SHP77 (cell line): ENCODE data around the gene UCN.
A peak's percentile ranks its signal among the peaks of the same experiment; 100 is the strongest.
"Not testable (repeated sequence)": the region's sequence is repeated elsewhere in the genome, so short reads cannot be mapped to it uniquely, and the experiment has no call there.

Source experiments
- DNase-seq, 2 experiments: peaks; one replicate each; lab custom pipeline; 2025; lab: John Stamatoyannopoulos, UW

The UCN gene

DNA sequence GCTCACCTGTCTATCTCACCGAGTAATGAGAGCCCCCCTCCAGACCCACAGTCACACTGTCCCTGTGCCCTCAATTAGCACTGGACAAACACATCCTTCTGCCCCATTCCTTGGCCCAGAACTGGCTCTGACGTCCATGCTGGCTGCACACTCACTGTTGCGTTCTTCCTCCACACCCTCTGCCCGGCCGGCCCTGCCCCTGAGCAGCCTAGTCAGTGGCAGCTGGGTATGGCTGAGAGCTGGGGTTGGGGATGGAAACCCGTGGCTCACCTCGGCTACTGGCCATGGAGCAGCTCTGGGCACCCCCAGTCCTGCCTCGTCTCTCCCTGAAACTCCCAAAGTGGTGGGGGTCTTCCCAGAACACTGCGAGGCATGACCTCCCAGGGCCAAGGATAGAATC lies 6.5 kb upstream of the UCN start:
- no peak for DNase-seq

DNA sequence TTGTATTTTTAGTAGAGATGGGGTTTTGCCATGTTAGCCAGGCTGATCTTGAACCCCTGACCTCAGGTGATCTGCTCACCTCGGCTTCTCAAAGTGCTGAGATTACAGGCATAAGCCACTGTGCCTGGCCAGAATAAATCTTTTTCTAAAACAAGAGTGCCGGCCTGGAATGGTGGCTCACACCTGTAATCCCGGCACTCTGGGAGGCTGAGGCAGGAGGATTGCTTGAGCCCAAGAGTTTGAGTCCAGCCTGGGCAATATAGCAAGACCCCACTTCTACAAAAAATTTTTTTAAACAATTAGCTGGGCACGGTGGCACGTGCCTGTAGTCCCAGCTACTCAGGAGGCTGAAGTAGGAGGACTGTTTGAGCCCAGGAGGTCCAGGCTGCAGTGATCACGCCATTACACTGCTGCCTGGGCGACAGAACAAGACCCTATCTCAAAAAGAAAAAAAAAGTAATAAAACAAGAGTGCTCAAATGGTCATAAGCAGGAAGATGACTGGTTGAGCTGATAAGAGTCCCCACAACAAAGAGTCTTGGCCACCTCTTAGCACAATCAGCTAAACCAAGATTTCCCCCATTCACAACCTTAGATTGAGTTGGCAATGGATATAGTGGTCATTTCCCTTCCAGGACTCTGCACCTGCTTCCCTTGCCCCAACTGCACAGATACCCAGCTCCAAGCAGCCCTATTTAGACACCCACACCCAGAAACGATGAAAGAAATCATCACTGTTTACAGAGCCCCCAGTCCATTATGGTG lies 5.8 kb upstream of the UCN start:
- no peak for DNase-seq

DNA sequence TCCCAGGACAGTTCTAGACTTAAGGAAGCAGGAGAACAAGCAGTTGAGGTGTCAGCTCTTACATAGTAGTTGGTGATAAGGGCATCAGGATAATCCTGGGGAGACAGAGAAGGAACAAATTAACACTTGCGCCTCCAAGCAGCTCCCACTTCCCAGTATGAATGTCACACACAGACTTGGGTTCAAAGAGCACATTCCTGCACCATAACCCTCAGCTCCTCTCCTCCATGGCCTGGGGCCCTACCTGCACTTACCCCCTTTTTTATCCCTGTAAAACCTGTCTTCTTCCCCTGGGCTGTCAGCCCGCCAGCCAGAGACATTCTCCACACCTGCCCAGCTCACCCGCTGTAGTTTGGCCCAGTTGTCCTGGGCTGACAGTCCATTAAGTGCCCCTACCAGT lies 3.9 kb upstream of the UCN start:
- no peak for DNase-seq

DNA sequence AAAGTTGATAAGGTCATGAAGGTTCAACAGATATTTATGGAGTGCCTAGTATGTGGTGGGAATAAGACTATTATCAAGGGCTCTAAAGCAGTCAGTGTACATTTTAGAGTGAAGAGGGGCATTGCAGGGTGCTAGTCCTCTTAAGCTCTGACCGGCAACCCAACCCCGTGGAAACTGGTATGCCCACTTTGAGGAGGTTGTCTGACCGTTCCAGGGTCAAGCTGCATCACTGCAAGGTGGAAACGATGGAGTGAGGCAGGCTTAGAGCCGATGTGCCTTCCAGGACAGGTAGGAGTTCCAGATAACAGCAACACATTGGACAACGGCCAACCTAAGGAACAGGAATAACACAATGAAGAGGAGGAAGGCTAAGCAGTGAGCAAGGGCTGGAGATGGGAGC lies 1.4 kb upstream of the UCN start:
- DNase-seq: no peak

DNA sequence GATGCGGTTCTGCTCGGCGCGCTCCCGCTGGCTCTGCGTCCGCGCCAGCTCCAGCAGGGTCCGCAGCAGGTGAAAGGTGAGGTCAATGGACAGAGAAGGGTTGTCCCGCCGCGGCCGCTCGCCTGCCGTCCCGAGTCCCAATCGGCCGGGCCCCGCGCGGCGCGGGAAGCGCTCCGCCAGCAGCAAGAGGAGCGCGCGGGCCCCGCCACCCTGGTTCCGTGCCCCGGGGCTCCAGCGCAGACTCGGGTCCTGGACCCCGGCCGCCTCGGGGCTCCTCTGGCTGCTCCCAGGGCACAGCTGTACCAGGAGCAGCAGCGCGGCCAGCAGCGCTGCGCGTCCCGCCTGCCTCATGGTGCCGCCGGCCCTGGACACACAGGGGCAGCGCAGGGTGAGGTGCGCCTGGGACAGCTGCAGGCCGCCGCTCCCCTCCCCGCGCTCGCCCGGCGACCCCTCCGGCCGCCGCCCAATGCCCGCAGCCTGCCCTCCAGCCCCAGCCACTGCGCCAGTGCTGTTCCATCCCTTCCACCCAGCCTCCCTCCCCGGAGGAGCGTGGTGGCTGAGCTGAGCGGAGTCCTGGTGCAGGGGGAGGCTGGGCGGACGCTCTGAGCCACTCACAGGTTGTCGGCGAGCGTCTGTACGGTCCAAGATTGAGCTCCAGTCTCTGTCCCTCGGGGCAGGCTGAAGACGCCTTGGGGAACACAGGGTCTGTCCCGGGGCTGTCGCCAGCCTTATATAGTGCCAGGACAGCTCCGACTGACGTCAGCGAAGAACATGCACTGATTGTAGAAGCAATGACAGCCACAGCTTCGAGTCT lies 493 bp downstream of the UCN start:
- no peak for DNase-seq

DNA sequence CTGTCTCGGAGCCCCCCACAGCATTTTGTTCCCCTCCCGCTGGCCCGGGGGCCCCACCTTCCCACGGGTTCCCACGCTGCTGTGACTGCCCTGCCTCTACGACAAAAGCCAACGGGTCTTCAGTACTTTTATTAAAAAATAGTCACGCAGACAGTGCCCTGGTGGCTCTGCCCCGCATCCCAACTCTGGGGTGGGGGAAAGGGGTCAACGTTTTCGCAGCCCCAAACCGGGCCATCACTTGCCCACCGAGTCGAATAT lies 1.0 kb downstream of the UCN start:
- DNase-seq: no peak

DNA sequence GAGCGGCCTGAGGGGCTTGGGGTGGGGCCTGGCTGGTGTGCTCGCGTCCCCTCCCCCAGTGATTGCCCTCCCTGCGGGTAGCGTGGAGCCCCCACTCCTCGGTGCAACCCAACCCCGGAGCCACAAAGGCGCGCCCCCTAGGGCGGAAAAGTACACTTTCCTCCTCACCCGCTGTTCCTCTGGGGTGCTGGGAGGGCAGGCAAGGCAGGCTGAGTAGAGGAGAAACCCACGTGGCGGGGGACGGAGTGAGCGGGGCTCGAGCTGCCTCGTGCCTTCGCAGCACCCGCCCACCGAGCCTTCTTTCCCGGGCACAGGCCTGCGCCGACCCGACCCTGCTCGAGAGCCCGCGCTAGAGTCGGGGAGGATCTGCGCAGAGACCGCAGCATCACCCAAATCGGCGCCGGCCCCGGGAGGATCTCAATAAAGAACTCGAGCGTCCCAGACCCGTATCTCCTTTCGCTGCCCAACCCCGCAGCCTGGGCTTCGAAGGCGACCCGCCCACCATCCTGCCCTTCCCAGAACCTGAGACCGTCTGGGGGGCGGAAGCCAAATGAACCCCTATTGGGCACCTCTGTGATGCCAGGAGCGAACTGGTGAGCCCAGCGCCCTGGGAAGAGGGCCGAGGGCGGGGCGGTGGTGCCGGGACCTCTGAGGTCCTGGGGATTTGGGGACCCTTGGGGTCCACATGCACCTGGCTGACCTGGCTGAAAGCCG lies 1.5 kb downstream of the UCN start:
- no peak for DNase-seq

DNA sequence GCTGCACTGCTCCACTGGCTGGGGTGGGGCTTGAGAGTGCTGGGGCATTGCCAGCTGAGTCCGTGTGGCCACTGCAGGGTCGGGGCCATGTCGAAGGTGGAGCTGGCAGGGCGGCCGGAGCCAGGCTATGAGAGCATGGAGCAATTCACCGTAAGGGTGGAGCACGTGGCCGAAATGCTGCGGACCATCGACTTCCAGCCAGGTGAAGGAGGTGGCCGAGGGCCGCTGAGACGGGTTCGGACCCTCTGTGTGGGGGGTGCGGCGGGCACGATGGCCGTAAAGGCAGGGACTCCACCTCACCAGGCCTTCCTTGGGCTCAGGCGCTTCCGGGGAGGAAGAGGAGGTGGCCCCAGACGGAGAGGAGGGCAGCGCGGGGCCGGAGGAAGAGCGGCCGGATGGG lies 2.1 kb downstream of the UCN start:
- DNase-seq: no peak

DNA sequence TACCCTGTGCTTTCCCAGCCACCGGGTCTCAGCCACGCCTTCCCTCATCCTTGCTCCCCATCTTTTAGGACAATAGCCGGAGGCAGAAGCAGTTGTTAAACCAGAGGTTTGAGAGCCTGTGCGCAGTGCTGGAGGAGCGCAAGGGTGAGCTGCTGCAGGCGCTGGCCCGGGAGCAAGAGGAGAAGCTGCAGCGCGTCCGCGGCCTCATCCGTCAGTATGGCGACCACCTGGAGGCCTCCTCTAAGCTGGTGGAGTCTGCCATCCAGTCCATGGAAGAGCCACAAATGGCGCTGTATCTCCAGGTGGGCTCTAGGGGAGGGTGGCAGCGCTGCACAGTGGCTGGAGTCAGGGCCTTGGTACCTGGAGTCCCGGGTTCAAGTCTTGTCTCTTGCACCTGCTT lies 2.7 kb downstream of the UCN start:
- DNase-seq: no peak

DNA sequence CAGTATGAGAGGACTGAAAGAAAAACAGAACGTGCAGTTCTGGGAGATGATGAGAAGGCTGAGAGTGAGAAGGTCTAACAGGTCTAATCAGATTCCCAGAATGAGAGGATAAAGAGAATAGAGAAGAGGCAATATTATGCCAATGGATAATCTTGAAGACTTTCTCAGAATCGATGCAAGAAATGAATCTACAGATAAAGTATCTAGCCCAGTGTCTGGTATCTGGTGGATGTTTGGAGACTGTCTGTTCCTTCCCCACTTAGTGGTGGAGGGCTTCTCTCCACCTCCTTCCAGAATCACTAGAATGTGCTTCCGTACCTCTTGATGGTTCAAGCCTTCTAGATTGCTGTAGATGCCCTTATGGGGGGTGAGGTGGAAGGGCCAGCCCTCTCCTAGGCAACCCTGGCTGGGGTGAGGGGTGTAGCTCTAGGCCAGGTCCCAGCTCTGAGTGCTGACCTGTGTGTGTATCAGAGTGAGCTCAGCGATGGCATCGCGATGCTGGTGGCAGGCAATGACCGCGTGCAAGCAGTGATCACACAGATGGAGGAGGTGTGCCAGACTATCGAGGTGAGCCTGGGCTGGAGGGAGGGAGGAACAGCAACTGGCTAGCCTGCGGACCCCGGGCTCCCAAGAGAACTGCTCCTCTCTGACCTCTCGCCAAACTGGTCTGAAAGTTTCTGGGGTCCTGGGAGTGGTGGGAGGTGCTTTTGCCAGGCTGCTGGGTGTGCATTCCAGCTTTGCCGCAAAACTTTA lies 3.6 kb downstream of the UCN start:
- DNase-seq: no peak

DNA sequence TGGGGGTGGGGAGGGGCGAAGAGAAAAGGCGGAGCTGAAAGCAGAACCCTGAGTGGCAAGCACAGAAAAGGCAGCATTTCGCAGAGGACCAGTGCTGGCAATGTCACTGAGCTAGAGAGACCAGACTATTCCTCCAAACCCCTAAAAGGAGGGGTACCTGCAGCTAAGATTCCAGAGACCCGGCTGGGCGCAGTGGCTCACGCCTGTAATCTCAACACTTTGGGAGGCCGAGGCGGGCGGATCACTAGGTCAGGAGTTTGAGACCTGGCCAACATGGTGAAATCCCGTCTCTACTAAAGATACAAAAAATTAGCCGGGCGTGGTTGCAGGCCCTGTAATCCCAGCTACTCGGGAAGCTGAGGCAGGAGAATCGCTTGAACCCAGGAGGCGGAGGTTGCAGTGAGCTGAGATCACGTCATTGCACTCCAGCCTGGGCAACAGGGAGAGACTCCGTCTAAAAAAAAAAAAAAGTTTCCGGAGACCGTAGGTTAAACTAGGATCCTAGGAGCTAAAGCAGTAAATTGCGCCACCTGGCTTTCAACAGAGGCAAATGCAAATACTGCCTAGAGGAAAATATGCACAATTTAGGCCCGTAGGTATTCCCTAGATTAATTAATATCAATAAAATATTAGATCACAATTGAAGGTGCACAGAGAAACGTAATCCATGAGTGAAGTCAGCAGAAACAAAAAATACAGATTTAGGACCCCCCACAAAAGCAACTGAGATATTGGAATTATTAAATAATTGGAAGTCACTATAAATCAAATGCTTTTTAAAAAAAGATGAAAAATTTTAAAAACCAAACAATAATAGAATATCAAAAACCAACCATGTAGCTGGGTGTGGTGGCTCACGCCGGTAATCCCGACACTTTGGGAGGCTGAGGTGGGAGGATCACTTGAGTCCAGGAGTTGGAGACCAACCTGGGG lies 4.9 kb downstream of the UCN start:
- peak; percentile 76 for DNase-seq

DNA sequence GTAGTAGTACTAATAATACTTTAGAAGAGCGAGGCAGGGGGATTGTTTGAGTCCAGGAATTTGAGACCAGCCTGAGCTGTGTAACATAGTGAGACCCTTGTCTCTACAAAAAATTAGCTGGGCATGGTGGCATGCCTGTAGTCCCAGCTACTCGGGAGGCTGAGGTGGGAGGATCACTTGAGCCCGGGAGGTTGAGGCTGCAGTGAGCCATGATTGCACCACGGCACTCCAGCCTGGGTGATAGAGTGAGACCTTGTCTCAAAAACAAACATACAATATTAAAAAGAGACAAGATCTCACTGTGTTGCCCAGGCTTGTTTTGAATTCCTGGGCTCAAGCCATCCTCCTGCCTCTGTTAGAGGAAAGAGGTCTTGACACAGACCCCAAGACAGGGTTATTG lies 7.6 kb downstream of the UCN start:
- not testable (repeated sequence) for DNase-seq

DNA sequence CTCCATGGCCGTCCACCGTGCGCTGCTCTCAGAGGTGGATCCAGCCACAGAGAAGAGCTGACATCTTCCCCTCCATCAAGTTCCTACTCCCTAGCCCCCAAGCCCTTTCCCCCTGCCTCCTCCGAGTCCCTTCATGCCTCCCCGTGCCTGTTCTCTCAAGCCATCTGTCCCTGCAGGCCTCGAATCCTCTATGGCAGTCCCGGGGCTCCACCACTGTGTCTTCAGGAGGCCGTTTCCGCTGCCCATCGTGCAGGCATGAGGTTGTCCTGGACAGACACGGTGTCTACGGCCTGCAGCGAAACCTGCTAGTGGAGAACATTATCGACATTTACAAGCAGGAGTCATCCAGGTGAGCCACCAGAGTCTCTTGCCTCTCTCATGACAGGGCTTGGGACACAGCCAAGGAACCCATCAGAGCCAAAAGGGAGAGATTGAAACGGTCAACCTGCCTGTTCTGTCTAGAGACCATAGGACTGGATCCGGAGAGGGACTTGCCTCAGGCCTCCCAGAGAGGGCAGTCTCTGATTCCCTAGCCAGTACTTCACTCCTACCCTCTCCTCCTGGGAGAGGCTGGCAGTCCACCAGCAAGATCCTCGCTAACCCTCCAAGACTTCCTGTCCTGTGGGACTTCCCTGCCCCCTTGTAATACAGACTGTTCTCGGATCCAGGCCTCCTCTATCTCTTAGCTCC lies 9.7 kb downstream of the UCN start:
- DNase-seq: no peak

DNA sequence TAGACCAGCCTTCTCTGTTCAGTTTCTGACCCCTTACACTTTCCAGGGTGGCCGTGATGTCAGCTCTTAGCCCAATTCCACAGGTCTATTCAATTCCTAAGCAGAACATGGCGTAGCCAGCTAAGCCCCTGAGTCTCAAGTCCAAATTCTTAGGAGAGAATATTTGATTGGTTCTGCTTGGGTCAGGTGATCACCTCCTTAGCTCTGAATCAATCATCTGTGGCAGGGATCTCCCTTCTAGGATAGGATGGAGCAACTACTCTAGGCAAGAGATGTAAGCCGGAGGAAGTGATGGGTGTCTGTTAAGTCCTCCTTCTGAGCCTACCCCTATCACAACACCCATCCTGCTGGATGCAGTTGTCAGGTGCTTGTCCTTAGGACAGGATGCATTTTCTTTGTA lies 11.1 kb downstream of the UCN start:
- DNase-seq: no peak

DNA sequence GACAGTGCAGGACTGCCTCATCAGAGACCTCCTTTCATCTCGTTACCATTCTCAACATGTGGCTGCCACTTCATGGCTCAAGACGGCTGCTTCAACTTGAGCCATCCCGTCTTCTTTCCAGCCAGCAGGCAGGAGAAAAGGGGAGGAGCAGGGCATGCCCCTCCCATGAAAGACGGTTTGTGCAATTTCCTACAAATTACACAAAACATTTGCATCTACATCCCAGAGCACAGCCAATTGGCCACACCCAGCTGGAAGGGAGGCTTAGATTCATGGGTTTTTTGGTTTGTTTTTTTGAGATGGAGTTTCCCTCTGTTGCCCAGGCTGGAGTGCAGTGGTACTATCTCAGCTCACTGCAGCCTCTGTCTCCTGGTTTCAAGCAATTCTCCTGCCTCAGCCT lies 11.8 kb downstream of the UCN start:
- DNase-seq: no peak

DNA sequence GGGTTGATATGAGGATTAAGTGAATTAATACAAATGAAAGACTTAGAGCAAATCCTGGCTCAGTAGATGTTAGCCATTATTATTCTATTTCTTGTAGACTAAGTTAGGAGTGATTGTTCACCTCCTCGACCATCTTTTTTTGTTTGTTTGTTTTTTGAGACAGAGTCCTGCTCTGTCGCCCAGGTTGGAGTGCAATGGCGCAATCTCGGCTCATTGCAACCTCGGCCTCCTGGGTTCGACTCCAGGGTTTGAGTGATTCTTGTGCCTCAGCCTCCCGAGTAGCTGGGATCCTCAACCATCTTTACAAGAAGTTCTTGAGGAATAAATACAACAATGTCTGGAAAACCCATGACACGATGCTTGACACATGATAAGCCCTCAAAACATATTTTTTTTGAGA lies 13.3 kb downstream of the UCN start:
- no peak for DNase-seq

DNA sequence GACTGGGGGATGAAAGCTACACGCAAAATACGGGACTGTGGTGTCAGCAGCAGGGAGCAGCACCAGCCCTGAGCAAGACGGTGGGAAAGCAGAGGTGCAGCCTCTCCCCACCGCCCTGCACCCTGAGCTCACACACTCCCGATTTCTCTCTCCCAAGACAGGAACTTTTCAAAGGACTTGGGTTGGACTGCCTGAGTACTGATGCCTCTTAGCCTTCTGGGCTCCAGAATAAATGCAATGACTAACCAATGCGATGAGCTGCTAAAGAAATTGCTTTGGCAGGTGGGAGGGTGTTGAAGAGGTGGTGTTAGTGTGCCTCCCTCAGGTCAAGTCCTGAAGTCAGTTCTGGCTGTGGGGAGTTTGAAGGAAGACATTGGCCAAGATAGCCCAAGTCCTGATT lies 16.4 kb downstream of the UCN start:
- peak in 1 of 2 experiments; percentile 8 for DNase-seq

DNA sequence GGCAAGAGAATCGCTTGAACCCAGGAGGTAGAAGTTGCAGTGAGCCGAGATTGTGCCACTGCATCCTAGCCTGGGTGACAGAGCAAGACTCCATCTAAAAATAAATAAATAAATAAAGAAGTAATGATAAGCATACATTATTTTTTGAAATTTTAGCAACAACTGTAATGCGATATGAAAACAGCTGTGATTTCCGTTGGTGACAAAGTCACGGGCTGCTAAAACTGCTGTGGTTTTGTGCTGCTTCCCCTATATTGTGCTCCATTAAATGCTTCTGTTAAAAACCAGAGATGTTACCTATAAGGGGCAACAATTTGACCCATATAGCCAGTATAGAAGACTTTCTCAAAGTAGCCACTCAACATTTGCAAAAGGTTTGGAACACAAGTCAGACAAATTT lies 17.7 kb downstream of the UCN start:
- DNase-seq: no peak

DNA sequence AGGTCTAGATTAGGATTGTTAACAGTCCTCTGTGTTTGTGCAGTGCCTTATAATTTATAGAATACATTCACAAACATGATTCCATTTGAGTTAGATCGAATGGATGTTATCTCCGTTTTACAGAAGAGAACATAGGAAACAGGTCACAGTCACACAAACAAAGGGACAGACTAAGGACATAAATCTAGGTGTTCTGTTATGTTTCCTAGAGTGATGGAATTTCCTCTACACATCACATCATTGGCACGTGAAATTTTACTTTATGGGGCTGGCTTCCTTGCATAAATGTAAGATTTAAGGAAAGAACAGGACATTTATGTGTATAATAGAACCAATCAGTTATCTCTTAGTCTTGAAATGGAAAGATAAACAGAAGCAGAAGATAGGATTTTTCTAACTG lies 19.6 kb downstream of the UCN start:
- DNase-seq: no peak

DNA sequence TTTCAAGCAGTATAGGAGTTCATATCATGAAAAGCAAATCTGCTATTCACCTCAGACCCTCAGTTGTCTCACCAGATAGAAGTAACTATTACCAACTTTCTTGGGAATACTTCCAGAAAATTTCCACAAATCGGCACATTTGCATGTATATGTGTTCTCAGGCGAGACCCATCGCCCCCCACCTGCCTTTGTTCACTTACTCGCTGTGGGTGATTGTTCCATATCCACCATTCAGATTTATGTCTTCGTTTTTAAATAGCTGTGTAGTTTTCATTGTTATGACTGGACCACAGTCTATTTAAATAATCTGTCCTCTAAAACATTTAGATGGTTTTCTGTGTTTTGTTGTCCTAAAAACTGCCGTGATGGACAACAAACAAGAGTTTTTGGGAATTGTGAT lies 22.8 kb downstream of the UCN start:
- DNase-seq: no peak

DNA sequence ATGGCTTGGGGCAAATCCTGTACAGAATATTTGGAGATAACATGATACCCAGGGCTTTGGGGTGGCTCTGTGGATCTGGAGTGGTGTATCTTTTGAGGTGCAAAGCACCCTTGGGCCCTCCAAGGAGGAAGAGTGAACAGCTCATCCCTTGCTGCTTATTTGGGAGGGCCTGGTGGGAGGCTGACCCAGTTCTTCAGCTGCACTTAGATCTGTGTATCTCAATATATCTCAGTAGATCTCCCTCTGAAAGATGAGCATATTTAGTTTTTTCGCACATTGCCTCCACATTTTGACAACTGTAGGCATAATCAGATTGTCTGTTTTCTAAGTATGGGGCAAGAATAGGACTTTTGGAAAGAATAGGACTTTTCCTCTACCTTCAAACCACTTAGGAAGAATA lies 23.2 kb downstream of the UCN start:
- no peak for DNase-seq
